ENCODE results near the gene OR8S1. TPM values are rescaled to one million over a fixed set of nuclear protein-coding genes. Genes with fewer than 3 reads are reported as not detected.
"Not testable (repeated sequence)": the region's sequence is repeated elsewhere in the genome, so short reads cannot be mapped to it uniquely, and the experiment has no call there.

OR8S1 gene
- total RNA-seq, 2 experiments from 2014 or later, result not detected

DNA sequence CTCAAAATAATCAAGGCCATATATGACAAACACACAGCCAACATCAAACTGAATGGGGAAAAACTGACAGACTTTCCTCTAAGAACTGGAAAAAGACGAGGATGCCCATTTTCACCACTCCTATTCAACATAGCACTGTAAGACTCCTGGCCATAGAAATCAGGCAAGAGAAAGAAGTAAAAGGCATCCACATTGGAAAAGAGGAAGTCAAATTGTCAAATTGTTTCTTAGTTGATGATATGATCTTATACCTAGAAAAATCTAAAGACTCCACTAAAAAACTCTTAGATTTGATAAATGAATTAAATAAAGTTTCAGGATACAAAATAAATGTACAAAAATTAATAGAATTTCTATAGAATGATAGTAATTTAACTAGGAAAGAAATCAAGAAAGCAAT, 11.2 kb downstream of the OR8S1 start:
- Mint-ChIP-seq H3K36me3 (peaks cover 4% of the 10 kb centered on the region), H3K27me3 (peaks cover 4% of the 10 kb centered on the region), H3K9me3 (peaks cover 11% of the 10 kb centered on the region), H3K27ac (no peak overlapping the region), H3K4me3 (no peak overlapping the region), H3K4me1 (peaks cover 38% of the 10 kb centered on the region)
- DNase-seq, result no peak

DNA sequence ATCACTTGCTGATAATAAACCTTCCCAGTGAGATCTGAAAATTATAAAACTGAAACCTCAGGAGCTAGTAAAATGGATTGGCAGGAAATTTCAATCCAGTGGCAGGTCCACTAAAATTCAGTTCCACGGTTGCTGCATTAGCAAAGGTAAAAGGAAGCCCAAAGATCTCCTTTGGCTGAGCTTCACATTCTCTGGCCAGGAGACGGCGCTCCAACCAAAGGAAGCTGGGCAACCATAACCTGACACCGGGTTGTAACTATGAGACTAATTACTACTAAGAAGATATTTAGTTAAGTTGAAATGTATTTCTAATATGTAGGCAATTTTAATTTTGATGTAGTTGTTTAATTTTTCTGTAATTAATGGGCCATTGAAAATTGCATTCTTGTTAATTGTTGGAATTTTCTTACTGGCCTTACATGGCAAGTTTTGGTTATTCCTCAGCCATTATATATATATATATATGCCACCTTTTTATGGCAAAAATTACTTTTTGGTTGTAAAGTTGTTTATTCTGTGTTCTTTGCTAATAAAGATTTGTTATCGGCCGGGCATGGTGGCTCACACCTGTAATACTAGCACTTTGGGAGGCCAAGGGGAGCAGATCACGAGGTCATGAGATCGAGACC, 17.0 kb downstream of the OR8S1 start:
- peak overlapping the region; percentile 11 for H3K27ac Mint-ChIP-seq
- peaks cover 3% of the 10 kb centered on the region for H3K27me3 Mint-ChIP-seq
- H3K9me3 Mint-ChIP-seq, result no peaks in the 10 kb centered on the region

DNA sequence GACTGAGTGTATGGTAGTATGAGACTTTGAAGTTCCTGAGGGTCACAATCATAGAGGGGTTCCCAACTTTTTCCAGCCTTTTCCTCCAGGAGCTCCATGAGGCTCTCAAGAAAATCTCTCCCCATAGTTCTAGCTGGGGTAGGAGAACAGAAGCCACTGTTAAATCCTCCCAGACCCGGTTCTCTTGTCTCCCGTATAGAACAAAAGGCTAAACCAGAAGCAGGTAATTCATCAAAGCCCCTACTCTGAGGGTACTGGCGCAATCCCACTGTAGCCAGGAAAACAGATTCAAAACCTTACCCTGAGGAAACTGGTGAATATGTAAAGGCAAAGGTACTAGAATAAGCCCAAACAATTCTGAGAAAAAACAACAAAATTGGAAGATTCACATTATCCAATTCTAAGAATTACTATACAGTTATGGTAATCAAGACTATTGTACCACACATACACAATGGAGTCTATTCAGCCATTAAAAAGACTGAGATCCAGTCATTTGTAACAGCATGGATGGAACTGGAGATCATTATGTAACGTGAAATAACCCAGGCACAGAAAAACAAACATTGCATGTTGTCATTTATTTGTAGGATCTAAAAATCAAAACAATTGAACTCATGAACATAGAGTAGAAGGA, 20.5 kb downstream of the OR8S1 start:
- no peak overlapping the region for H3K4me3 Mint-ChIP-seq
- H3K4me1 Mint-ChIP-seq, result peaks cover 12% of the 10 kb centered on the region
- peaks cover 3% of the 10 kb centered on the region for H3K27me3 Mint-ChIP-seq
- H3K27ac Mint-ChIP-seq, result no peak overlapping the region
- peaks cover 8% of the 10 kb centered on the region for H3K9me3 Mint-ChIP-seq
- no peaks in the 10 kb centered on the region for H3K36me3 Mint-ChIP-seq
- no peak for DNase-seq

More for the DNA sequence above, 17.0 kb downstream of the OR8S1 start:
- peak; percentile 49 for DNase-seq
- Mint-ChIP-seq H3K4me1 (peaks cover 23% of the 10 kb centered on the region), H3K4me3 (no peak overlapping the region), H3K36me3 (peaks cover 4% of the 10 kb centered on the region)

DNA sequence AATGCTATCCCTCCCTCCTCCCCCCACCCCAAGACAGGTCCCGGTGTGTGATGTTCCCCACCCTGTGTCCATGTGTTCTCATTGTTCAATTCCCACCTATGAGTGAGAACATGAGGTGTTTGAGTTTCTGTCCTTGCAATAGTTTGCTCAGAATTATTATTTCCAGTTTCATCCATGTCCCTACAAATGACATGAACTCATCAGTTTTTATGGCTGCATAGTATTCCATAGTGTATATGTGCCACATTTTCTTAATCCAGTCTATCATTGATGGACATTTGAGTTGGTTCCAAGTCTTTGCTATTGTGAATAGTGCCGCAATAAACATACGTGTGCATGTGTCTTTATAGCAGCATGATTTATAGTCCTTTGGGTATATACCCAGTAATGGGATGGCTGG, 21.6 kb downstream of the OR8S1 start:
- H3K27me3 Mint-ChIP-seq, DNase-seq, H3K36me3 Mint-ChIP-seq, H3K4me3 Mint-ChIP-seq, H3K9me3 Mint-ChIP-seq, H3K27ac Mint-ChIP-seq, H3K4me1 Mint-ChIP-seq: not testable (repeated sequence)

DNA sequence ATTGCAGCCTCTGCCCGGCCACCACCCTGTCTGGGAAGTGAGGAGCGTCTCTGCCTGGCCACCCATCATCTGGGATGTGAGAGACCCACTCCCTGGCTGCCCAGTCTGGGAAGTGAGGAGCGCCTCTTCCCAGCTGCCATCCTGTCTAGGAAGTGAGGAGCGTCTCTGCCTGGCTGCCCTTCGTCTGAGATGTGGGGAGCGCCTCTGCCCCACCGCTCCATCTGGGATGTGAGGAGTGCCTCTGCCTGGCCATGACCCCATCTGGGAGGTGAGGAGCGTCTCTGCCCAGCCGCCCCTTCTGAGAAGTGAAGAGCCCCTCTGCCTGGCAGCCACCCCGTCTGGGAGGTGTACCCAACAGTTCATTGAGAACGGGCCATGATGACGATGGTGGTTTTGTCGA, 26.2 kb downstream of the OR8S1 start:
- not testable (repeated sequence) for H3K36me3 Mint-ChIP-seq, DNase-seq, H3K9me3 Mint-ChIP-seq, H3K27ac Mint-ChIP-seq, H3K4me1 Mint-ChIP-seq, H3K4me3 Mint-ChIP-seq
- H3K27me3 Mint-ChIP-seq, result peaks cover 18% of the 10 kb centered on the region

DNA sequence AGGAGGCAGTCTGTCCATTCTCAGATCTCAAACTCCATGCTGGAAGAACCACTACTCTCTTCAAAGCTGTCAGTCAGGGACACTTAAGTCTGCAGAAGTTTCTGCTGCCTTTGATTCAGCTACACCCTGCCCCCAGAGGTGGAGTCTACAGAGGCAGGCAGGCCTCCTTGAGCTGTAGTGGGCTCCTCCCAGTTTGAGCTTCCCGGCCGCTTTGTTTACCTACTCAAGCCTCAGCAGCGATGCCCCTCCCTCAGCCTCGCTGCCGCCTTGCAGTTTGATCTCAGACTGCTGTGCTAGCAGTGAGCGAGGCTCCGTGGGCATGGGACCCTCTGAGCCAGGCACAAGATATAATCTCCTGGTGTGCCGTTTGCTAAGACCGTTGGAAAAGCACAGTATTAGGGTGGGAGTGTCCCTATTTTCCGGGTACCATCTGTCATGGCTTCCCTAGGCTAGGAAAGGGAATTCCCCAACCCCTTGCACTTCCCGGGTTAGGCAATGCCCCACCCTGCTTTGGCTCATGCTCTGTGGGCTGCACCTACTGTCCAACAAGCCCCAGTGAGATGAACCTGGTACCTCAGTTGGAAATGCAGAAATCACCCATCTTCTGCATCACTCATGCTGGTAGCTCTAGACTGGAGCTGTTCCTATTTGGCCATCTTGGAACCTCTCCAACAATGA, 28.4 kb downstream of the OR8S1 start:
- H3K27ac Mint-ChIP-seq, H3K4me1 Mint-ChIP-seq, H3K9me3 Mint-ChIP-seq, H3K4me3 Mint-ChIP-seq, H3K36me3 Mint-ChIP-seq, DNase-seq: not testable (repeated sequence)
- peaks cover 21% of the 10 kb centered on the region for H3K27me3 Mint-ChIP-seq

DNA sequence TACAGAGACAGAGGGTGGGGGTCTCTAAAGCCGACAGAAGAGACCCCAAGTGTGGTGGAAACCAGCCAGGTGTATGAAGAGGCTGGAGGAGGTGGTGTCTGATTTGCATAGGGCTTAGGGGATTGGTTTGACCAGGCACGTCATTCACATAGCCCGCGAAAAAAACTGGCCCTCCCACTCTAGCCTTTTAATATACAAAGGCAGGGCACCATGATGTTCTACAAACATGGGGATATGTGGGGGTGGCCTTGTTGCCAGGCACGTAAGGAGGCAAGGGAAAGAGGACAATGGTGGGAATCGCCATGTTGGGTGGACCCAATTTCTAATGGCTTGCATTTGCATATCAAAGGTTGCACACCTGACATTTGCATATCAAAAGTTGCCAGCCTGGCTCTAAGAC, 31.2 kb downstream of the OR8S1 start:
- Mint-ChIP-seq H3K27ac (no peak overlapping the region), H3K27me3 (peaks cover 21% of the 10 kb centered on the region), H3K36me3 (no peaks in the 10 kb centered on the region), H3K9me3 (no peaks in the 10 kb centered on the region), H3K4me1 (no peaks in the 10 kb centered on the region), H3K4me3 (no peak overlapping the region)
- no peak for DNase-seq

DNA sequence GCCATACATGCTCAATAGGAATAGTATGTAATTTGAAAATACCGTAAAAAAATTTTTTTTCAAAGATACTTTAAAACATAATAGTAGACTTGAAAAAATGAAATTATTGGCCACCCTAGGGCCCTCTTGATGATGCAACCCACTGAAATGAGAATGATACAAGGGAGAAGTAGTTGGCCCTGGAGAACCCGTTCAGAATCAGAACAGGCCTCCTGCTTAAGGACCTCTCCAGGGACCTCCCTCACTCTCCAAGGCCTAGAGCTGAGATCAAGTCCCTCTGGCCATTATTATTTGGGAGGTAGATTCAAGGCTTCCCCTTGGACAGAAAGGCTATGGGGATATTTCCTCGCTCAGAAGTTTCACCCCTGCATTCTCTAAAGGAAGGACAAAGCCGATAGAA, 32.5 kb downstream of the OR8S1 start:
- no peak for DNase-seq
- peaks cover 24% of the 10 kb centered on the region for H3K27me3 Mint-ChIP-seq
- no peaks in the 10 kb centered on the region for H3K36me3 Mint-ChIP-seq
- no peak overlapping the region for H3K27ac Mint-ChIP-seq
- H3K4me3 Mint-ChIP-seq, result no peak overlapping the region
- no peaks in the 10 kb centered on the region for H3K4me1 Mint-ChIP-seq
- H3K9me3 Mint-ChIP-seq, result no peaks in the 10 kb centered on the region

DNA sequence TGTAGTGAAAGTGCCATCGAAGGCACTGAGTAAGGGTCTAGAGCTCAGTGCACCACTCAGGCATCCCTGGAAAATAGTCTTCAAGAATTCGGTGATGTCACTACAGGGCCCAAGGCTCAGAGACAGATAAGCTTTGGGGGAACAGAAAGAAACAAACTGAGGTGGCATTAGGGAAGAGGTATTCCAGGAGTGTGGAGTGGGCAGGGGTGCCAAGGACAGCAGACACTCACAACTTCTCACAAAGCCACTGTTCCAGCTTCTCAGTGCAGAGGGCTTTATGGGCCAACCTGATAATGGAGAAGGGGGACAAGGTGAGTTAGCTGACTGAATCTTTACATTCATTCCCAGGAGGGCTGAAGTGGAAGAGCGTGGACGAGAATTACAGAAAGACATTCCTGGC, 42.3 kb downstream of the OR8S1 start:
- no peaks in the 10 kb centered on the region for H3K9me3 Mint-ChIP-seq
- H3K36me3 Mint-ChIP-seq, result no peaks in the 10 kb centered on the region
- H3K27ac Mint-ChIP-seq, result no peak overlapping the region
- H3K4me1 Mint-ChIP-seq, result peaks cover 4% of the 10 kb centered on the region
- no peak for DNase-seq
- H3K4me3 Mint-ChIP-seq, result no peak overlapping the region
- peaks cover 14% of the 10 kb centered on the region for H3K27me3 Mint-ChIP-seq

DNA sequence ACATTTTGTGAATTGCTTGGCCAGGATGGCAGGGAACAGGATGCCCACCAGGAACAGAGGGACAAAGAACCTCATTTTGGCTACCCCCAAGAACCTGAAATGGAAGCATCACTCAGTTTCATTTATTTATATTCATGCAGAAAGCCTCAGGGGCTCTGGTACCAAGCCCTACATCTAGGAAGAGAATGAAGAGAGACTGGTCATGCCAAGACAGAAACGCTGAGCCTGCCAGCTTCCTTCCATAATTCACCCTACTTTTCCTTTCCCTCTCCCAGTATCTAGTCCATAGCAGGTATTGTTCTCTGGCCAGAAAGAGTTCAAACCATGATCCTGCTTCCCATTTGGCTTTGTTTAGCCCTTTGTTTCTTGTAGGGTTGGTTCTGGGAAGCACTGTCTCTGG, 44.5 kb downstream of the OR8S1 start, which contains the start of gene LALBA:
LALBA (minus strand) TSS at position 101 of the 400 bp plus-strand sequence; CDS start at position 75, 26 bp downstream.
- Mint-ChIP-seq H3K4me3 (no peak within 1 kb of the TSS), H3K9me3 (no peaks in the 10 kb centered on the region), H3K27me3 (peaks cover 19% of the 10 kb centered on the region), H3K4me1 (peaks cover 4% of the 10 kb centered on the region), H3K36me3 (no peaks in the 10 kb centered on the region), H3K27ac (no peak within 1 kb of the TSS)
- DNase-seq, result no peak

DNA sequence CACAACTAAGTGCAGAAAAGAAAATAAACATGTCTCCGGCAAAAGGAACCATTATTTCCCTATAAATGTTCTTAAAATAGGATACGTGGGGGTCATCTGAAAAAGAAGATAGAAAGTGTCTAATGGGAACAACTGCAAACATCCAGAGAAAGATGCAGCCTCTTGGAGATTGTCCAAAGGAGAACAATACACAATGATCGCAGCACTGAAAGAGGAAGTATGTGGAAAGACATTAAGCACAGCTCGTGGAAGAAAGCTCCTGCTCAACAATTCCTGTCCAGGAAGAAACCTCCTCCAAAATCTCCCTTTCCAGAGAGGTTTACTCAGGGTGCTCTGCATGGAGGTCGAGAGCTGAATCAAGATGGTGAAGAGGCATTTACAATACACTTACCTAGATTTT, 46.9 kb downstream of the OR8S1 start:
- Mint-ChIP-seq H3K27me3 (peaks cover 15% of the 10 kb centered on the region), H3K36me3 (no peaks in the 10 kb centered on the region), H3K27ac (no peak overlapping the region), H3K4me1 (peaks cover 4% of the 10 kb centered on the region), H3K9me3 (no peaks in the 10 kb centered on the region), H3K4me3 (peak overlapping the region; percentile 4)
- DNase-seq, result no peak

Other genes with a start within 250 kb of the OR8S1 start
- gene ZNF641, start 174.7 kb upstream of the OR8S1 start, total RNA-seq, result 1 to 10 TPM; 6.8 to 7.0 TPM
- not detected for gene ANP32D, start 53.1 kb upstream of the OR8S1 start, total RNA-seq
- not detected for gene C12orf54, start 43.1 kb upstream of the OR8S1 start, total RNA-seq
- gene LALBA, start 44.4 kb downstream of the OR8S1 start, total RNA-seq, result not detected
- 10 to 100 TPM; 59.7 to 62.0 TPM for gene KANSL2, start 156.6 kb downstream of the OR8S1 start, total RNA-seq
- gene CCNT1, start 191.1 kb downstream of the OR8S1 start, total RNA-seq, result 10 to 100 TPM; 62.0 to 65.5 TPM